Non-pigmented ciliary epithelial cell (primary cell): ENCODE results near the gene PHF24.
"Not testable (repeated sequence)": the region's sequence is repeated elsewhere in the genome, so short reads cannot be mapped to it uniquely, and the experiment has no call there.

ENCODE experiments used
- DNase-seq: peaks from one replicate; pipeline ENCODE4 v3.0.0-alpha.2; 2010; ENCODE audit warnings: low read depth

The PHF24 gene

GRCh38 chr9:34997379-34997781 is 39.3 kb downstream of the PHF24 start:
- no peak for DNase-seq

DNA sequence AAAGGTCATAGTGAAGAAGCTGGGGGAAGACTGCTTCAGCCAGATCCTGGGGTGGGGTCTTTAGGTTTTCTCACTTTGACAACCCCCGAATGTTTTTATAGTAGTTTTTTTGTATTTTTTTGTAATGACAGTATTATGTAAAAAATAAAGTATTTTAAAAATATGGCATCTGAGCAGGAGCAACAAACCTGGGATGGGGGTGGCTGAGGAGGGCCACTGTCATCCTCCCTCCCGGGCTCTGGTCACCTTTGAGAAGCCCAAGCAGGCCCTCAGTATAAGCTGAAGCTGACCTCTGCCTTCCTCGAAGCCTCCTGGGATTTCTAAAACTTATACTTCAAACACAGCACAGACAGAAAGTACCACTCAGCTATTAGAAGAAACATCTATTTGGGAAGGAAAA is 40.2 kb downstream of the PHF24 start:
- DNase-seq: no peak

DNA sequence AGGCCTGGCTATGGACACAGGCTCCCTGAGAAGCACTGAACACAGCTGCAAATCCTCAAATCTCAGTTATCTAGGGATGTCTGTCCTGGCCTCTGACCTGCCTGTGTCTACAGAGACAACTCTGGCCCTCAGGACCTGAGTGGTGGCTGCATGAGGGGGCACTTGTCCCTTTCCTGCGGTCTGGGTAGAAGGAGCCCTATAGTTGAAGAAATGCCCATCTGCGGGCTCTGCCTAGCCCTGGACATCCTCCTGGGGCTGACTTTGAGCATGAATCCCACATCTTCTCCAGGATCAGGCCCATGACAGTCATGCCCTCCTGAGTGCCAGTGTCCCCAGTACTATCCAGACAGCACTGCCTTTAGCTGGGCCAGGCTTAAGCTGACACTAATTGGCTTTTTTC is 41.5 kb downstream of the PHF24 start:
- DNase-seq: no peak

DNA sequence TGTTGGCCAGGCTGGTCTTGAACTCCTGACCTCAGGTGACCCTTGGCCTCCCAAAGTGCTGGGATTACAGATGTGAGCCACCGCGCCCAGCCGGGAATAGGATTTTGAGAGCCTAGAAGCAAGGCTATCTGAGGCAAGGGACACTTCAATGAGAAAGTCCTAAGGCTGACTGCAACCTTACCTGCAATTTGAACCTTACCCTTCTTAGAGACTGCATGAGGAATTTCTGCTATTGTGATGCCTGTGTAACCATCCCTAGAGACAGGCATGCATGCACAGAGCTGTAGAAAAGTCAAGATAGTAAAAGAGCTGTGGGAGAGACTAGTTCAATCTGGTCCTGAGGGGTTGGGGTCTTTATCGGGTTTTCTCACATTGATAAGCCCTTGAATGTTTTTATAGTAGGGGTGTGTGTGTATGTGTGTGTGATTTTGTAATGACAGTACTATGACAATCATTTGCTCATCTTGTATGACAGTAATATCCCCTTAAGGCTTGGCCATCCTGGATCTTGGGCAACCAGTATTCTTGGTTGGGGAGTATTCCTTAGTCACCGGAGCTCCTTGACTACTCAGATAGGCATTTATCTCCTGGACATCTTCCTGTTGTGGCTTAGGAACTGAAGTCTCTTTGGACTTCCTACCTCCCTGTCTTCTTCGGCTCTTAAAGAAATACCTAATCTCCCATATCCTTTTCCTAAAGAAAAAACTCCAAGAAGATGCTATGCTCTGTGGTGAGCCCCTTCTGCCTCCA is 42.6 kb downstream of the PHF24 start:
- no peak for DNase-seq

DNA sequence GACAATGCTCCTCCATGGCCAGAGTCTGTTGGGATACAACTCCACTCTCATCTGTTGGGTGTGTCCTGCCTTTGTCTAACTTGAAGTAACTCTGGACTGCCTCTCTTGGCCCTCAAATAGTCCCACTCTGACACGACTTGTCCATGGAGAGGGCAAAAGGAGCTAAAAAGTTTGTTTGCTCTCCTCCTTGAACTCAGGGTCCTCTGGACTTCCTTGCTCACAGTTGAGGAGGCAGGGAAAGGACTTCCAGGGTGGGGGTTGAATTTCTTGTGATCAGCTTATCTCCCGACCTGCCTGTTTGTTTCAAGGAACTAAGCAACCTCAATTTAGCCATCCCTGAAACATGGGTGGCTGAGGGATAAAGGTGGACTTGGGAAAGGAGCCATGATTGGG is 43.2 kb downstream of the PHF24 start:
- DNase-seq: no peak

GRCh38 chr9:35001803-35002502 is 43.9 kb downstream of the PHF24 start:
- no peak for DNase-seq

DNA sequence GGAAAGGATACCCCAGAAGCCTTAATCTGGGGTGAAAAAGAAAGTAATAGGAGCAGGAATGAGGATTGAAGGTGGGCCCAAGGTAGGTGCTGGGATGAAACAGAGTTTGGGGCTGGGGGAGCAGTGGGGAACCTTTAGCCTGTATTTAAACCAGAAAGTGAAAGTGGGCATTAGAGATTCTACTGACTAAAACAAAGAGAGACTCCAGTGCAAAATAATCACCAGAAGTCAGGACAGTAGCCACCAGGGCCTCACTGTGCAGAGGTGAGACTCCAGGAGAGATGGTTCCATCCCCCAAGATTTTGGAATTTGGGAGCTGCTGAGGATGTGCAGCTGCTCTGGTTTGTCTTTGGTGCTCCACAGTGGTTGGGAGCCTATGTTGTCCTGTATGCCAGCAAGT is 44.5 kb downstream of the PHF24 start:
- DNase-seq: no peak

- not testable (repeated sequence) for DNase-seq
Measured at GRCh38 chr9:35004299-35004698, 46.2 kb downstream of the PHF24 start.

DNA sequence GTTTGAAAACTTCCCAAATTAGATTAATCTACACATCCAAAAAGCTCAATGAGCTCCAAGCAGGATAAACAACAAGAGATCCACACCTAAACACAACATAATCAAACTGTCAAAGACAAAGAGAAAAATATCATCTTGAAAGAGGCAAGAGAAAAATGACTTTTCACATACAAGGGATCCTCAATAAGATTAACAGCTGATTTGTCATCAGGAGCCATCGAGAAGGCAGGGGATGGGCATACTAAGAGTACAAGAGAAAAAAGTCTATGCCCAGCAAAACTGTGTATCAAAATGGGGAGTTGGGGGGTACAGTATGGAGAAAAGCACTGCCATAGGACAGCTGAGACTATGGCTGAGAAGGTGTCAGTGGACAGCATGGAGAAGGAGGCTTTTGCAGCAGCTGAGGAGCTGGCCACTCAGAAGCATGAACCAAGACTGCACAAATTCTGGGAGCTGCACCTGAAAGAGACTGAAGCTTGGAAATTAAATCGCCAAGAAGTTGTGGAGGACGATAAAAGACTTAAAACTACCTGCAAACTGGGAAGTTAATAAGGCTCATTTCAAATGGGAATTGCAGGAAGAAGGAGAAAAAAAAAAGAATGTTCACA is 52.4 kb downstream of the PHF24 start:
- no peak for DNase-seq

GRCh38 chr9:35014517-35014916 is 56.4 kb downstream of the PHF24 start:
- no peak for DNase-seq

- DNase-seq: not testable (repeated sequence)
Measured at GRCh38 chr9:35023443-35023842, 65.4 kb downstream of the PHF24 start.

DNA sequence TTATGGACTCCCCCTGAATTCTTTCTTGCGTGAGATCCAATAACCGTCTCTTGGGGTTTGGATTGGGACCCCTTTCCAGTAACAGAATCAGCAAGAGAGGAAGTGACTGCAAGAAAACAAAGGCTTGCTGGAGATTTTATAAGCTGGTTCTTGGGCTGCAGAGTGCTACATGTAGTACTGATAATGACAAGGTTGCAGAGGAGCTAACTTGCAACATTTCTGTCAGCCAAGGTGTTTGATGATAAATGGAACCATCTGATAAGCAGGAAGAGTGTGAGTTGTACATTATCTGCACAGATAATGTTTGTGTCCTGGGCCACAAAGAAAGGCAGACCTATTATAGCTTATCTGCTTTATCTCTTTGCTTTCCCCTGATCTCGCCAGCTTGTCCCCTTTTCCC is 68.6 kb downstream of the PHF24 start:
- no peak for DNase-seq

GRCh38 chr9:35027374-35027773 is 69.3 kb downstream of the PHF24 start:
- DNase-seq: no peak

- no peak for DNase-seq
Measured at GRCh38 chr9:35027860-35028259, 69.8 kb downstream of the PHF24 start.

DNA sequence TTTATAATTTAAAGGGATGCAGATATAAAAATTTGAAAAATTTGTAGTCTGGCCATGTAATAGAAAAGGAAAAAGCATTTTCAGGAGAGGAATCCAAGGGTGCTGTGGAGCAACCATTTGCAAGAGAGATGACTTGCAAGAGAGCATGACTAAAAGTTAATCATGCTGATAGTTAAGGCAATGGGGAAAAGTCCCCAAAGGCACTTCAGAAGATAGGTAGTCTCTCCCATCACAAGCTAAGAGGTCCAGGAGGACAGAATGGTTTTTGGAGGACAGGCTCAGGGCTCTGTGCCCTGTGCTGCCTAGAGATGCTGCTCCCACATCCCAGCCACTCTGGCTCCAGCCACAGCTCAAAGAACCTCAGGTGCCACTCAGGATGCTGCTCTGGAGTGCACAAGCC is 70.3 kb downstream of the PHF24 start:
- no peak for DNase-seq

DNA sequence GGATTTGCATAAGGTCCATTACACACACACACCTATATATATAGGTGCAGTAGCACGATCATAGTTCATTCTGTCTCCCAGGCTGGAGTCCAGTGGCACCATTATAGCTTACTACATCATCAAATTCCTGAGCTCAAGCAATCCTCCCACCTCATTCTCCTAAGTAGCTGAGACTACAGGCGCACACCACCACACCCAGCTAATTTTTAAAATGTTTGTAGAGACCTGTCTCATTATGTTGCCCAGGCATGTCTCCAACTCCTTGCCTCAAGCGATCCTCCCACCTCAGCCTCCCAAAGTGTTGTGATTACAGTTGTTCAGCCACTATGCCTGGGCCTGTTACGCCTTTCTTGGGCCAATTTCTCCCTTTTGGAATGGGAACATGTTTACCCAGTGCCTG is 71.2 kb downstream of the PHF24 start:
- DNase-seq: no peak

DNA sequence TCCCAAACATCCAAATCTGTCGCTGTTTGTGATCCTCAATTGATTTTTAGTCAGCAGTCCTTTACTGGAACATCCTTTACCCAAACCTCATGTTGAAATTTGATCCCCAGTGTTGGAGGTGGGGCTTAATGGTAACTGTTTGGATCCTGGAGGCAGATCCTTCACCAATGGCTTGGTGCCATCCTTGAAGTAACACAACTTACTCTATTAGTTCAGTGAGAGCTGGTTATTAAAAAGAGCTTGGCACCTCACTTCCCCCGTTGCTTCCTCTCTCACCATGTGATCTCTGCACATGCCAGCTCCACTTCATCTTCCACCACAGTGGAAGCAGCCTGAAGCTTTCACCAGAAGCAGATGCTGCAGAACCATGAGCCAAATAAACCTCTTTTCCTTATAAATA is 71.8 kb downstream of the PHF24 start:
- DNase-seq: no peak
